GM12891 (cell line): Measurements from ENCODE around the gene AFF3.

Experiments used
- PAX5 ChIP-seq: IDR thresholded peaks from 2 replicates; pipeline ENCODE4 v1.6.1; 2011; ENCODE audit warnings: low read length, moderate library complexity, mild to moderate bottlenecking; ENCODE audit not compliant: insufficient read depth, severe bottlenecking
- POLR2A ChIP-seq: IDR thresholded peaks from 2 replicates; pipeline ENCODE4 v1.6.1; 2011; ENCODE audit warnings: low read depth, low read length, control low read depth

- TF ChIP-seq PAX5 (no peak), POLR2A (no peak)
These were observed 547.0 kb downstream of the AFF3 start for GRCh38 chr2:99595373-99595772.
